ENCODE measurements around the gene RASSF4.

The RASSF4 gene

GRCh38 chr10:44988957-44989585 lies 29.5 kb downstream of the RASSF4 start:
- no peaks in the 10 kb centered on the region for H3K27me3 ChIP-seq (replicated peaks in 2 of 5; ENCODE audit: control insufficient read depth in 4 of 5, insufficient read depth in 5 of 5, low read length in 4 of 5)
- H3K4me1 ChIP-seq (ENCODE audit: control extremely low read depth in 1 of 4, control insufficient read depth in 4 of 4, insufficient read depth in 4 of 4, low read length in 3 of 4): peaks cover 0 to 29% (median 14%) of the 10 kb centered on the region in 4 experiments
- no peak for DNase-seq
- H3K36me3 ChIP-seq (ENCODE audit: control insufficient read depth in 4 of 4, insufficient read depth in 4 of 4, low read length in 3 of 4): no peaks in the 10 kb centered on the region
- no peak overlapping the region for H3K27ac ChIP-seq (ENCODE audit: insufficient read depth in 1 of 2, low read depth in 1 of 2, low read length in 2 of 2, poor library complexity in 1 of 2, severe bottlenecking in 2 of 2)
- no peaks in the 10 kb centered on the region for H3K9me3 ChIP-seq (ENCODE audit: control extremely low read depth in 1 of 5, control insufficient read depth in 4 of 5, insufficient read depth in 2 of 5, low read depth in 1 of 5, low read length in 4 of 5)
- CTCF ChIA-PET: interaction anchor here (1.1 to 9.8 kb wide), 9 partner anchors 8 to 60 kb away, joined by 3 to 84 read pairs (median 5); partner anchors contain the start of gene DEPP1
- 91% methylated on average over 10 of the region's 10 CpGs for WGBS (ENCODE audit: insufficient coverage)
- POLR2A ChIA-PET: interaction anchor here (1.0 kb wide), 1 partner anchor 19 kb away, joined by 3 read pairs; no protein-coding TSS in a partner anchor
- H3K4me3 ChIP-seq (ENCODE audit: control insufficient read depth in 1 of 7, extremely low read depth in 1 of 7, insufficient read depth in 4 of 7, low read depth in 2 of 7, low read length in 6 of 7): no peak overlapping the region

GRCh38 chr10:44989597-44990301 lies 30.1 kb downstream of the RASSF4 start:
- no peak overlapping the region for H3K4me3 ChIP-seq (ENCODE audit: control insufficient read depth in 1 of 7, extremely low read depth in 1 of 7, insufficient read depth in 4 of 7, low read depth in 2 of 7, low read length in 6 of 7)
- peaks cover 0 to 36% (median 17%) of the 10 kb centered on the region in 4 experiments for H3K4me1 ChIP-seq (ENCODE audit: control extremely low read depth in 1 of 4, control insufficient read depth in 4 of 4, insufficient read depth in 4 of 4, low read length in 3 of 4)
- no peaks in the 10 kb centered on the region for H3K9me3 ChIP-seq (ENCODE audit: control extremely low read depth in 1 of 5, control insufficient read depth in 4 of 5, insufficient read depth in 2 of 5, low read depth in 1 of 5, low read length in 4 of 5)
- no peaks in the 10 kb centered on the region for H3K27me3 ChIP-seq (replicated peaks in 2 of 5; ENCODE audit: control insufficient read depth in 4 of 5, insufficient read depth in 5 of 5, low read length in 4 of 5)
- H3K36me3 ChIP-seq (ENCODE audit: control insufficient read depth in 4 of 4, insufficient read depth in 4 of 4, low read length in 3 of 4): no peaks in the 10 kb centered on the region
- no peak overlapping the region for H3K27ac ChIP-seq (ENCODE audit: insufficient read depth in 1 of 2, low read depth in 1 of 2, low read length in 2 of 2, poor library complexity in 1 of 2, severe bottlenecking in 2 of 2)
- CTCF ChIA-PET: interaction anchor here (1.1 to 9.8 kb wide), 11 partner anchors 9 to 61 kb away, joined by 3 to 84 read pairs (median 5); partner anchors contain the start of gene DEPP1
- POLR2A ChIA-PET: interaction anchor here (1.0 kb wide), 1 partner anchor 18 kb away, joined by 3 read pairs; no protein-coding TSS in a partner anchor
- no peak for DNase-seq
- WGBS (ENCODE audit: insufficient coverage): 91% methylated on average over 8 of the region's 14 CpGs

- POLR2A ChIA-PET: interaction anchor here (1.0 kb wide), 1 partner anchor 18 kb away, joined by 3 read pairs; no protein-coding TSS in a partner anchor
- Histone ChIP-seq H3K27me3 (replicated peaks in 2 of 5; ENCODE audit: control insufficient read depth in 4 of 5, insufficient read depth in 5 of 5, low read length in 4 of 5) (no peaks in the 10 kb centered on the region), H3K9me3 (ENCODE audit: control extremely low read depth in 1 of 5, control insufficient read depth in 4 of 5, insufficient read depth in 2 of 5, low read depth in 1 of 5, low read length in 4 of 5) (no peaks in the 10 kb centered on the region), H3K36me3 (ENCODE audit: control insufficient read depth in 4 of 4, insufficient read depth in 4 of 4, low read length in 3 of 4) (no peaks in the 10 kb centered on the region), H3K4me1 (ENCODE audit: control extremely low read depth in 1 of 4, control insufficient read depth in 4 of 4, insufficient read depth in 4 of 4, low read length in 3 of 4) (peaks cover 0 to 41% (median 22%) of the 10 kb centered on the region in 4 experiments), H3K4me3 (ENCODE audit: control insufficient read depth in 1 of 7, extremely low read depth in 1 of 7, insufficient read depth in 4 of 7, low read depth in 2 of 7, low read length in 6 of 7) (no peak overlapping the region), H3K27ac (ENCODE audit: insufficient read depth in 1 of 2, low read depth in 1 of 2, low read length in 2 of 2, poor library complexity in 1 of 2, severe bottlenecking in 2 of 2) (no peak overlapping the region)
- 6% methylated on average over 8 of the region's 8 CpGs for WGBS (ENCODE audit: insufficient coverage)
- CTCF ChIA-PET: interaction anchor here (1.1 to 9.8 kb wide), 10 partner anchors 10 to 61 kb away, joined by 3 to 84 read pairs (median 6); partner anchors contain the start of gene DEPP1
- peak; percentile 62 to 73 (median 69) for DNase-seq
Observed at GRCh38 chr10:44990302-44990655, 30.7 kb downstream of the RASSF4 start.

- Histone ChIP-seq H3K4me3 (ENCODE audit: control insufficient read depth in 1 of 7, extremely low read depth in 1 of 7, insufficient read depth in 4 of 7, low read depth in 2 of 7, low read length in 6 of 7) (no peak overlapping the region), H3K27ac (ENCODE audit: insufficient read depth in 1 of 2, low read depth in 1 of 2, low read length in 2 of 2, poor library complexity in 1 of 2, severe bottlenecking in 2 of 2) (no peak overlapping the region), H3K9me3 (ENCODE audit: control extremely low read depth in 1 of 5, control insufficient read depth in 4 of 5, insufficient read depth in 2 of 5, low read depth in 1 of 5, low read length in 4 of 5) (no peaks in the 10 kb centered on the region), H3K27me3 (replicated peaks in 2 of 5; ENCODE audit: control insufficient read depth in 4 of 5, insufficient read depth in 5 of 5, low read length in 4 of 5) (no peaks in the 10 kb centered on the region), H3K4me1 (ENCODE audit: control extremely low read depth in 1 of 4, control insufficient read depth in 4 of 4, insufficient read depth in 4 of 4, low read length in 3 of 4) (peaks cover 5 to 47% (median 29%) of the 10 kb centered on the region in 4 experiments), H3K36me3 (ENCODE audit: control insufficient read depth in 4 of 4, insufficient read depth in 4 of 4, low read length in 3 of 4) (no peaks in the 10 kb centered on the region)
- WGBS (ENCODE audit: insufficient coverage): 98% methylated on average over 4 of the region's 7 CpGs
- ChIA-PET CTCF (interaction anchor here (0.9 to 9.8 kb wide), 10 partner anchors 9 to 60 kb away, joined by 3 to 84 read pairs (median 4); partner anchors contain the start of gene DEPP1), POLR2A (no interaction called here)
- no peak for DNase-seq
Observed at GRCh38 chr10:44990965-44991364, 31.4 kb downstream of the RASSF4 start.

- WGBS (ENCODE audit: insufficient coverage): 92% methylated on average over 5 of the region's 5 CpGs
- CTCF ChIA-PET: interaction anchor here (0.9 to 9.8 kb wide), 6 partner anchors 11 to 57 kb away, joined by 4 to 84 read pairs (median 8); partner anchors contain the start of gene DEPP1
Observed at GRCh38 chr10:44991571-44991970, 32.0 kb downstream of the RASSF4 start.

GRCh38 chr10:44992070-44992731 lies 32.6 kb downstream of the RASSF4 start:
- peaks cover 9 to 50% (median 37%) of the 10 kb centered on the region in 4 experiments for H3K4me1 ChIP-seq (ENCODE audit: control extremely low read depth in 1 of 4, control insufficient read depth in 4 of 4, insufficient read depth in 4 of 4, low read length in 3 of 4)
- WGBS (ENCODE audit: insufficient coverage): 95% methylated on average over 11 of the region's 11 CpGs
- POLR2A ChIA-PET: no interaction called here
- DNase-seq: no peak
- H3K4me3 ChIP-seq (ENCODE audit: control insufficient read depth in 1 of 7, extremely low read depth in 1 of 7, insufficient read depth in 4 of 7, low read depth in 2 of 7, low read length in 6 of 7): no peak overlapping the region
- H3K27ac ChIP-seq (ENCODE audit: insufficient read depth in 1 of 2, low read depth in 1 of 2, low read length in 2 of 2, poor library complexity in 1 of 2, severe bottlenecking in 2 of 2): no peak overlapping the region
- H3K27me3 ChIP-seq (replicated peaks in 2 of 5; ENCODE audit: control insufficient read depth in 4 of 5, insufficient read depth in 5 of 5, low read length in 4 of 5): no peaks in the 10 kb centered on the region
- no peaks in the 10 kb centered on the region for H3K36me3 ChIP-seq (ENCODE audit: control insufficient read depth in 4 of 4, insufficient read depth in 4 of 4, low read length in 3 of 4)
- no peaks in the 10 kb centered on the region for H3K9me3 ChIP-seq (ENCODE audit: control extremely low read depth in 1 of 5, control insufficient read depth in 4 of 5, insufficient read depth in 2 of 5, low read depth in 1 of 5, low read length in 4 of 5)
- CTCF ChIA-PET: interaction anchor here (1.7 to 9.8 kb wide), 4 partner anchors 11 to 68 kb away, joined by 4 to 84 read pairs (median 26); partner anchors contain the start of gene DEPP1

More at GRCh38 chr10:44991571-44991970, 32.0 kb downstream of the RASSF4 start:
- POLR2A ChIA-PET: no interaction called here
- Histone ChIP-seq H3K36me3 (ENCODE audit: control insufficient read depth in 4 of 4, insufficient read depth in 4 of 4, low read length in 3 of 4) (no peaks in the 10 kb centered on the region), H3K4me3 (ENCODE audit: control insufficient read depth in 1 of 7, extremely low read depth in 1 of 7, insufficient read depth in 4 of 7, low read depth in 2 of 7, low read length in 6 of 7) (no peak overlapping the region), H3K4me1 (ENCODE audit: control extremely low read depth in 1 of 4, control insufficient read depth in 4 of 4, insufficient read depth in 4 of 4, low read length in 3 of 4) (peaks cover 5 to 47% (median 32%) of the 10 kb centered on the region in 4 experiments), H3K27ac (ENCODE audit: insufficient read depth in 1 of 2, low read depth in 1 of 2, low read length in 2 of 2, poor library complexity in 1 of 2, severe bottlenecking in 2 of 2) (no peak overlapping the region), H3K27me3 (replicated peaks in 2 of 5; ENCODE audit: control insufficient read depth in 4 of 5, insufficient read depth in 5 of 5, low read length in 4 of 5) (no peaks in the 10 kb centered on the region), H3K9me3 (ENCODE audit: control extremely low read depth in 1 of 5, control insufficient read depth in 4 of 5, insufficient read depth in 2 of 5, low read depth in 1 of 5, low read length in 4 of 5) (no peaks in the 10 kb centered on the region)
- DNase-seq: no peak
